ENCODE measurements around the gene MCOLN3.

Gene MCOLN3

DNA sequence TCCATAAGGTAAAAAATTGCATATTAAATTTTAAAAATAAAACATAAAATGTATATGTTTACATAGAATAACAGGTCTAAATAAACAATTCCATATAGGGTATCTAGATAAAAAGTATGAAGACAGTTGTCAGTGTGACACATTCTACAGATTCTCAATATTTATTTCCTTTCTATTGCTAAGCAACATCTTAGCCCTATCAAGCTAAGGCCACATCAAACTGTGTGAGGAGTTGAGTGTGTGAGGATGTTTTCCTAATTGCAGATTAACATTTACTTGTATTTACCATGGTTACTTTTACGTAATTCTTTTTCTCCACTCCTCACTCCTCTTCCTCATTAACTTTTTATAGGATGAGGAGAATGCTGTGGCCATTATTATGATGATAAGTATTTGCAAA lies 41.9 kb upstream of the MCOLN3 start:
- Histone ChIP-seq H3K9me3 (ENCODE audit: control insufficient read depth, insufficient read depth, low read depth, low read length) (no peaks in the 10 kb centered on the region), H3K36me3 (ENCODE audit: control insufficient read depth in 2 of 2, insufficient read depth in 1 of 2, low read length in 2 of 2) (peaks cover 0 to 16% of the 10 kb centered on the region in 2 experiments; a peak in 1 of 3 replicates), H3K4me1 (ENCODE audit: control insufficient read depth, insufficient read depth, low read length) (no peaks in the 10 kb centered on the region), H3K27ac (ENCODE audit: extremely low read depth, low read depth, low read length) (no peak overlapping the region), H3K4me3 (ENCODE audit: low read depth, low read length) (no peak overlapping the region)
- TF ChIP-seq ZNF175 (tag by site-specific recombination; IDR thresholded peaks at IDR 0.05) (no peak), RBAK (tag by site-specific recombination; IDR thresholded peaks at IDR 0.05) (no peak), ZBTB48 (tag by site-specific recombination; IDR thresholded peaks at IDR 0.05) (no peak), REPIN1 (tag by site-specific recombination; IDR thresholded peaks at IDR 0.05; ENCODE audit: low read depth) (no peak), BCL11A (tag by site-specific recombination; IDR thresholded peaks at IDR 0.05; ENCODE audit: low read depth) (no peak), ZBTB8A (tag by site-specific recombination; IDR thresholded peaks at IDR 0.05) (no peak)
- TF ChIP-seq, protein P1, sequence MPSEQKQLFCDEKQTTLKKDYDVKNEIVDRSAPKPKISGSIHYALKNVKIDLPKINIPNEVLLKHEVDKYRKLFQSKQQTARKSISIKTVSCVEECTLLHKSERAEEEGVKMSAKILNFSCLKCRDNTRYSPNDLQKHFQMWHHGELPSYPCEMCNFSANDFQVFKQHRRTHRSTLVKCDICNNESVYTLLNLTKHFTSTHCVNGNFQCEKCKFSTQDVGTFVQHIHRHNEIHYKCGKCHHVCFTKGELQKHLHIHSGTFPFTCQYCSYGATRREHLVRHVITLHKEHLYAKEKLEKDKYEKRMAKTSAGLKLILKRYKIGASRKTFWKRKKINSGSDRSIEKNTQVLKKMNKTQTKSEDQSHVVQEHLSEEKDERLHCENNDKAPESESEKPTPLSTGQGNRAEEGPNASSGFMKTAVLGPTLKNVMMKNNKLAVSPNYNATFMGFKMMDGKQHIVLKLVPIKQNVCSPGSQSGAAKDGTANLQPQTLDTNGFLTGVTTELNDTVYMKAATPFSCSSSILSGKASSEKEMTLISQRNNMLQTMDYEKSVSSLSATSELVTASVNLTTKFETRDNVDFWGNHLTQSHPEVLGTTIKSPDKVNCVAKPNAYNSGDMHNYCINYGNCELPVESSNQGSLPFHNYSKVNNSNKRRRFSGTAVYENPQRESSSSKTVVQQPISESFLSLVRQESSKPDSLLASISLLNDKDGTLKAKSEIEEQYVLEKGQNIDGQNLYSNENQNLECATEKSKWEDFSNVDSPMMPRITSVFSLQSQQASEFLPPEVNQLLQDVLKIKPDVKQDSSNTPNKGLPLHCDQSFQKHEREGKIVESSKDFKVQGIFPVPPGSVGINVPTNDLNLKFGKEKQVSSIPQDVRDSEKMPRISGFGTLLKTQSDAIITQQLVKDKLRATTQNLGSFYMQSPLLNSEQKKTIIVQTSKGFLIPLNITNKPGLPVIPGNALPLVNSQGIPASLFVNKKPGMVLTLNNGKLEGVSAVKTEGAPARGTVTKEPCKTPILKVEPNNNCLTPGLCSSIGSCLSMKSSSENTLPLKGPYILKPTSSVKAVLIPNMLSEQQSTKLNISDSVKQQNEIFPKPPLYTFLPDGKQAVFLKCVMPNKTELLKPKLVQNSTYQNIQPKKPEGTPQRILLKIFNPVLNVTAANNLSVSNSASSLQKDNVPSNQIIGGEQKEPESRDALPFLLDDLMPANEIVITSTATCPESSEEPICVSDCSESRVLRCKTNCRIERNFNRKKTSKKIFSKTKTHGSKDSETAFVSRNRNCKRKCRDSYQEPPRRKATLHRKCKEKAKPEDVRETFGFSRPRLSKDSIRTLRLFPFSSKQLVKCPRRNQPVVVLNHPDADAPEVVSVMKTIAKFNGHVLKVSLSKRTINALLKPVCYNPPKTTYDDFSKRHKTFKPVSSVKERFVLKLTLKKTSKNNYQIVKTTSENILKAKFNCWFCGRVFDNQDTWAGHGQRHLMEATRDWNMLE (tag by site-specific recombination; conservative IDR thresholded peaks at IDR 0.05; ENCODE audit: low read depth) = no peak
- TF ChIP-seq, protein P2, sequence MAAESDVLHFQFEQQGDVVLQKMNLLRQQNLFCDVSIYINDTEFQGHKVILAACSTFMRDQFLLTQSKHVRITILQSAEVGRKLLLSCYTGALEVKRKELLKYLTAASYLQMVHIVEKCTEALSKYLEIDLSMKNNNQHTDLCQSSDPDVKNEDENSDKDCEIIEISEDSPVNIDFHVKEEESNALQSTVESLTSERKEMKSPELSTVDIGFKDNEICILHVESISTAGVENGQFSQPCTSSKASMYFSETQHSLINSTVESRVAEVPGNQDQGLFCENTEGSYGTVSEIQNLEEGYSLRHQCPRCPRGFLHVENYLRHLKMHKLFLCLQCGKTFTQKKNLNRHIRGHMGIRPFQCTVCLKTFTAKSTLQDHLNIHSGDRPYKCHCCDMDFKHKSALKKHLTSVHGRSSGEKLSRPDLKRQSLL (tag by site-specific recombination; IDR thresholded peaks at IDR 0.05) = no peak
- ChIA-PET CTCF (interaction anchor here (1.4 kb wide), 1 partner anchor 168 kb away, joined by 3 read pairs; no protein-coding TSS in a partner anchor), POLR2A (no interaction called here)

DNA sequence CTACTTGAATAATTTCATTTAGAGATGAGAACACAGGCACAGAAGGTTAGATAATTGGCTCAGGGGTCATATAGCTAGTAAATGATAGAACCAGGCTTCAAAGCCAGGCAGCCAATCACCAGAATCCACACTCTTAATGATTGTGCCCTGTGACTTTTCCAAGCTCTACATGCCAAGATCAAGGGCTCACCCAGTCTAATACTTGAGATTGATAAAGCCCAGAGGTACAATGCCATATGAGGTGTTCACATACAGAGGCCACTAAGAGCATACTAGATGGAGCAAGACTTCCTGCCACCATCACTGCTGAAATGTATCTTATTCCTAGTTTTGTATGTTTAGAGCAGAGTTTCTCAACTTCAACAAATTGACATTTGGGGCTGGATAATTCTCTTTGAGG lies 40.9 kb upstream of the MCOLN3 start:
- Histone ChIP-seq H3K9me3 (ENCODE audit: control insufficient read depth, insufficient read depth, low read depth, low read length) (no peaks in the 10 kb centered on the region), H3K4me3 (ENCODE audit: low read depth, low read length) (no peak overlapping the region), H3K4me1 (ENCODE audit: control insufficient read depth, insufficient read depth, low read length) (no peaks in the 10 kb centered on the region), H3K27ac (ENCODE audit: extremely low read depth, low read depth, low read length) (no peak overlapping the region), H3K36me3 (ENCODE audit: control insufficient read depth in 2 of 2, insufficient read depth in 1 of 2, low read length in 2 of 2) (peaks cover 0 to 22% of the 10 kb centered on the region in 2 experiments; a peak in 1 of 3 replicates)
- ChIA-PET CTCF (interaction anchor here (0.7 to 1.5 kb wide), 3 partner anchors 20 to 166 kb away, joined by 3 to 4 read pairs (median 4); no protein-coding TSS in a partner anchor), POLR2A (no interaction called here)
- TF ChIP-seq SALL2 (tag by site-specific recombination; IDR thresholded peaks at IDR 0.05; ENCODE audit: borderline replicate concordance) (no peak), ZNF830 (tag by site-specific recombination; IDR thresholded peaks at IDR 0.05; ENCODE audit: low read depth) (no peak), ZEB2 (tag by site-specific recombination; IDR thresholded peaks at IDR 0.05) (no peak), ZFP37 (tag by site-specific recombination; IDR thresholded peaks at IDR 0.05) (no peak), ZNF211 (tag by site-specific recombination; IDR thresholded peaks at IDR 0.05; ENCODE audit: low read depth) (no peak), KLF7 (tag by site-specific recombination; IDR thresholded peaks at IDR 0.05; ENCODE audit: borderline replicate concordance) (no peak)

DNA sequence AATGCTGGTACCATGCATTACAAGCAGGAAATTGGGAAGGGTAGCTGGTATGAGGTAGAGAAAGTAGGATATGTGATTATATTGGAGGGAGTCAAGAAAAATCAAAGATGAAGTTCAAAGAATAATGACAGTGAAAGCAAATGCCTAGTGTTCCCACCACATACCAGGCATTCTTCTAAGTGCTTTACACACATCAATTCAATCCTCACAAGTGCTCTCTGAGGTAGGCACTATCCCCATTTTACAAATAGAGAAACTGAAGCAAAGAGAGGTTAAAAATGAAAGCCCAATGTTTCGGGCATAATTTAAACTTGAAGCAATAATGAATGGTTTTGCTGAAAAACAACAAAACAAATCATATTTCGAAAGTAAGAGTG lies 40.1 kb upstream of the MCOLN3 start:
- POLR2A ChIA-PET = no interaction called here
- Histone ChIP-seq H3K27ac (ENCODE audit: extremely low read depth, low read depth, low read length) (no peak overlapping the region), H3K9me3 (ENCODE audit: control insufficient read depth, insufficient read depth, low read depth, low read length) (no peaks in the 10 kb centered on the region), H3K36me3 (ENCODE audit: control insufficient read depth in 2 of 2, insufficient read depth in 1 of 2, low read length in 2 of 2) (peaks cover 0 to 14% of the 10 kb centered on the region in 2 experiments; a peak in 1 of 3 replicates), H3K4me1 (ENCODE audit: control insufficient read depth, insufficient read depth, low read length) (no peaks in the 10 kb centered on the region), H3K4me3 (ENCODE audit: low read depth, low read length) (no peak overlapping the region)
- CTCF ChIA-PET = interaction anchor here (1.1 to 1.5 kb wide), 2 partner anchors 21 to 166 kb away, joined by 4 read pairs; no protein-coding TSS in a partner anchor
- TF ChIP-seq ZNF558 (tag by site-specific recombination; IDR thresholded peaks at IDR 0.05) = no peak
- TF ChIP-seq ZNF629 (tag by site-specific recombination; IDR thresholded peaks at IDR 0.05) = no peak
- no peak for TF ChIP-seq BCL11B (tag by site-specific recombination; IDR thresholded peaks at IDR 0.05; ENCODE audit: low read depth)
- TF ChIP-seq, protein P3, sequence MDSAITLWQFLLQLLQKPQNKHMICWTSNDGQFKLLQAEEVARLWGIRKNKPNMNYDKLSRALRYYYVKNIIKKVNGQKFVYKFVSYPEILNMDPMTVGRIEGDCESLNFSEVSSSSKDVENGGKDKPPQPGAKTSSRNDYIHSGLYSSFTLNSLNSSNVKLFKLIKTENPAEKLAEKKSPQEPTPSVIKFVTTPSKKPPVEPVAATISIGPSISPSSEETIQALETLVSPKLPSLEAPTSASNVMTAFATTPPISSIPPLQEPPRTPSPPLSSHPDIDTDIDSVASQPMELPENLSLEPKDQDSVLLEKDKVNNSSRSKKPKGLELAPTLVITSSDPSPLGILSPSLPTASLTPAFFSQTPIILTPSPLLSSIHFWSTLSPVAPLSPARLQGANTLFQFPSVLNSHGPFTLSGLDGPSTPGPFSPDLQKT (IDR thresholded peaks at IDR 0.05; ENCODE audit: borderline replicate concordance, low read depth, low read length) = no peak
- no peak for TF ChIP-seq ZNF19 (tag by site-specific recombination; IDR thresholded peaks at IDR 0.05; ENCODE audit: low read depth)
- TF ChIP-seq ZNF596 (tag by site-specific recombination; IDR thresholded peaks at IDR 0.05) = no peak
- TF ChIP-seq ZBTB21 (tag by site-specific recombination; IDR thresholded peaks at IDR 0.05) = no peak
- TF ChIP-seq, protein P4, sequence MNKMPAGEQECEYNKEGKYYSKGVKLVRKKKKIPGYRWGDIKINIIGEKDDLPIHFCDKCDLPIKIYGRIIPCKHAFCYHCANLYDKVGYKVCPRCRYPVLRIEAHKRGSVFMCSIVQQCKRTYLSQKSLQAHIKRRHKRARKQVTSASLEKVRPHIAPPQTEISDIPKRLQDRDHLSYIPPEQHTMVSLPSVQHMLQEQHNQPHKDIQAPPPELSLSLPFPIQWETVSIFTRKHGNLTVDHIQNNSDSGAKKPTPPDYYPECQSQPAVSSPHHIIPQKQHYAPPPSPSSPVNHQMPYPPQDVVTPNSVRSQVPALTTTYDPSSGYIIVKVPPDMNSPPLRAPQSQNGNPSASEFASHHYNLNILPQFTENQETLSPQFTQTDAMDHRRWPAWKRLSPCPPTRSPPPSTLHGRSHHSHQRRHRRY (tag by site-specific recombination; IDR thresholded peaks at IDR 0.05) = no peak
- TF ChIP-seq KLF10 (tag by site-specific recombination; IDR thresholded peaks at IDR 0.05) = no peak
- no peak for TF ChIP-seq ZNF837 (tag by site-specific recombination; IDR thresholded peaks at IDR 0.05)
- no peak for TF ChIP-seq SCRT1 (tag by site-specific recombination; IDR thresholded peaks at IDR 0.05; ENCODE audit: borderline replicate concordance)
- no peak for TF ChIP-seq BCL11A (tag by site-specific recombination; IDR thresholded peaks at IDR 0.05; ENCODE audit: low read depth)
